ENCODE measurements around the gene OR12D3.

- no peak for TF ChIP-seq POLR2A (IDR thresholded peaks at IDR 0.05)
- no peak for TF ChIP-seq CTCF (IDR thresholded peaks at IDR 0.05)
Measured at GRCh38 chr6:29368765-29369164, 6.3 kb downstream of the OR12D3 start, which contains the start of gene OR5V1.
